Sigmoid colon (tissue), 7 donors: ENCODE results near the gene TP53I11. TPM values are rescaled to one million over a fixed set of nuclear protein-coding genes. Genes with fewer than 3 reads are reported as not detected.

Source experiments
- DNase-seq: peaks from one replicate; pipeline ENCODE4 v3.0.0-alpha.2; 2019
- H3K27ac ChIP-seq, 4 donors: fragments of 200-600 bp; sonication (generic); one replicate each; pipeline ENCODE4 v1.5.1; 2016 to 2019; ENCODE audit warnings: mild to moderate bottlenecking in 1 of 4
- H3K27me3 ChIP-seq, 3 donors: fragments of 200-600 bp; sonication (generic); one replicate each; pipeline ENCODE4 v1.5.1; 2019; ENCODE audit warnings: mild to moderate bottlenecking in 1 of 3
- H3K36me3 ChIP-seq, 4 donors: fragments of 200-600 bp; sonication (generic); one replicate each; pipeline ENCODE4 v1.5.1; 2016 to 2019
- H3K4me1 ChIP-seq, 4 donors: fragments of 200-600 bp; sonication (generic); one replicate each; pipeline ENCODE4 v1.5.1; 2017 to 2019
- H3K4me3 ChIP-seq, 4 donors: fragments of 200-600 bp; sonication (generic); one replicate each; pipeline ENCODE4 v1.5.1; 2017 to 2019; ENCODE audit warnings: mild to moderate bottlenecking in 2 of 4, moderate library complexity in 1 of 4
- H3K9me3 ChIP-seq, 4 donors: fragments of 200-600 bp in 3 of 4; sonication (generic) in 3 of 4; one replicate each; pipeline versions ENCODE4 v1.5.1 to v1.6.1; 2013 to 2019
- EP300 ChIP-seq, 4 donors: sonication (generic); formaldehyde crosslinking; IDR thresholded peaks; one replicate each; pipeline ENCODE4 v1.6.1; 2017; ENCODE audit warnings: antibody characterized with exemption in 4 of 4
- POLR2A ChIP-seq, 2 donors: fragments of 450-650 bp; IDR thresholded peaks; one replicate each; pipeline ENCODE4 v1.6.1; 2016; ENCODE audit warnings: antibody characterized with exemption in 2 of 2, mild to moderate bottlenecking in 2 of 2, moderate library complexity in 2 of 2
- POLR2AphosphoS5 ChIP-seq, 4 donors: sonication (generic); formaldehyde crosslinking; IDR thresholded peaks; one replicate each; pipeline ENCODE4 v1.6.1; 2017; ENCODE audit warnings: antibody characterized with exemption in 4 of 4
- WGBS, 2 donors: extraction: QIAGEN DNeasy Blood & Tissue Kit; methylation state at CpG; one replicate each; pipeline ENCODE4 v1.1.7; 2013; 5-methylcytosine and 5-hydroxymethylcytosine counted together
- intact Hi-C: fragments of 100-400 bp; cut with DNase I; formaldehyde crosslinking; loops from one replicate; pipeline ENCODE4 v1.15.1; 2023
- polyA plus RNA-seq, 3 donors: library from polyadenylated mRNA; stranded (reverse); fragments of 200-250 nt; gene quantifications; one replicate each; pipeline ENCODE4 v1.2.3, GENCODE V29; 2013
- total RNA-seq, 4 donors: library from RNA; depleted of rRNA; stranded (reverse); fragments of >200 nt; gene quantifications; one replicate each; pipeline ENCODE4 v1.1.0, GENCODE V29; 2016
- TF ChIP-seq, protein P1 (sequence below), 4 experiments: fragments of 450-650 bp in 3 of 4; fragments of 200-600 bp in 1 of 4; IDR thresholded peaks; one replicate each; pipeline ENCODE4 v1.5.1; 2016 to 2019; ENCODE audit warnings: antibody characterized with exemption in 4 of 4, mild to moderate bottlenecking in 3 of 4, moderate library complexity in 2 of 4
- donor health status: healthy with polysubstance abuse.
- donor health status: Bipolar disorder and iron deficiency.
- donor health status: healthy.

TP53I11 gene
- total and polyA plus RNA-seq, 7 donors: 12.0 to 67.0 (median 17.9) TPM

- 74 to 91% methylated on average over 3 of the region's 3 CpGs for WGBS, 2 donors
- Histone ChIP-seq H3K4me3 (no peak overlapping the region), H3K36me3 (no peaks in the 10 kb centered on the region), H3K4me1 (peaks cover 0 to 20% (median 16%) of the 10 kb centered on the region in 4 donors), H3K27me3 (no peaks in the 10 kb centered on the region), H3K9me3 (no peaks in the 10 kb centered on the region), H3K27ac (peak overlapping the region in 1 of 4 donors; percentile 75)
- DNase-seq: no peak
- TF ChIP-seq POLR2A (IDR thresholded peaks at IDR 0.05): no peak
- no peak for TF ChIP-seq EP300 (IDR thresholded peaks at IDR 0.05)
- TF ChIP-seq, protein P1, sequence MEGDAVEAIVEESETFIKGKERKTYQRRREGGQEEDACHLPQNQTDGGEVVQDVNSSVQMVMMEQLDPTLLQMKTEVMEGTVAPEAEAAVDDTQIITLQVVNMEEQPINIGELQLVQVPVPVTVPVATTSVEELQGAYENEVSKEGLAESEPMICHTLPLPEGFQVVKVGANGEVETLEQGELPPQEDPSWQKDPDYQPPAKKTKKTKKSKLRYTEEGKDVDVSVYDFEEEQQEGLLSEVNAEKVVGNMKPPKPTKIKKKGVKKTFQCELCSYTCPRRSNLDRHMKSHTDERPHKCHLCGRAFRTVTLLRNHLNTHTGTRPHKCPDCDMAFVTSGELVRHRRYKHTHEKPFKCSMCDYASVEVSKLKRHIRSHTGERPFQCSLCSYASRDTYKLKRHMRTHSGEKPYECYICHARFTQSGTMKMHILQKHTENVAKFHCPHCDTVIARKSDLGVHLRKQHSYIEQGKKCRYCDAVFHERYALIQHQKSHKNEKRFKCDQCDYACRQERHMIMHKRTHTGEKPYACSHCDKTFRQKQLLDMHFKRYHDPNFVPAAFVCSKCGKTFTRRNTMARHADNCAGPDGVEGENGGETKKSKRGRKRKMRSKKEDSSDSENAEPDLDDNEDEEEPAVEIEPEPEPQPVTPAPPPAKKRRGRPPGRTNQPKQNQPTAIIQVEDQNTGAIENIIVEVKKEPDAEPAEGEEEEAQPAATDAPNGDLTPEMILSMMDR (IDR thresholded peaks at IDR 0.05): no peak
- TF ChIP-seq POLR2AphosphoS5 (IDR thresholded peaks at IDR 0.05): no peak
- intact Hi-C loops: no loop called here
These were observed 2.5 kb downstream of the TP53I11 start for GRCh38 chr11:44948155-44948554.

- no peaks in the 10 kb centered on the region for H3K36me3 ChIP-seq
- no peaks in the 10 kb centered on the region for H3K9me3 ChIP-seq
- DNase-seq: no peak
- intact Hi-C loops: no loop called here
- WGBS, 2 donors: 62 to 71% methylated on average over 9 of the region's 9 CpGs
- no peak for TF ChIP-seq EP300 (IDR thresholded peaks at IDR 0.05)
- TF ChIP-seq, protein P1 (IDR thresholded peaks at IDR 0.05): no peak
- no peak overlapping the region for H3K4me3 ChIP-seq
- H3K4me1 ChIP-seq: peaks cover 0 to 20% (median 16%) of the 10 kb centered on the region in 4 donors
- H3K27ac ChIP-seq: peak overlapping the region; percentile 13 to 76 (median 25)
- H3K27me3 ChIP-seq: no peaks in the 10 kb centered on the region
These were observed 3.6 kb downstream of the TP53I11 start for GRCh38 chr11:44947114-44947513.

- Histone ChIP-seq H3K36me3 (no peaks in the 10 kb centered on the region), H3K4me3 (no peak overlapping the region), H3K27me3 (no peaks in the 10 kb centered on the region), H3K27ac (peak overlapping the region; percentile 13 to 76 (median 36)), H3K4me1 (peaks cover 0 to 20% (median 16%) of the 10 kb centered on the region in 4 donors), H3K9me3 (no peaks in the 10 kb centered on the region)
- no peak for TF ChIP-seq POLR2A (IDR thresholded peaks at IDR 0.05)
- TF ChIP-seq POLR2AphosphoS5 (IDR thresholded peaks at IDR 0.05): peak in 2 of 4 donors; percentile 11 to 43
- TF ChIP-seq, protein P1 (IDR thresholded peaks at IDR 0.05): no peak
- TF ChIP-seq EP300 (IDR thresholded peaks at IDR 0.05): no peak
- peak; percentile 92 for DNase-seq
- intact Hi-C loops: no loop called here
- 73 to 83% methylated on average over 12 of the region's 12 CpGs for WGBS, 2 donors
These were observed 4.4 kb downstream of the TP53I11 start for GRCh38 chr11:44946263-44946662.

GRCh38 chr11:44945666-44946065 is 5.0 kb downstream of the TP53I11 start:
- 85 to 87% methylated on average over 11 of the region's 11 CpGs for WGBS, 2 donors
- Histone ChIP-seq H3K9me3 (no peaks in the 10 kb centered on the region), H3K4me1 (peaks cover 0 to 16% (median 14%) of the 10 kb centered on the region in 4 donors), H3K36me3 (no peaks in the 10 kb centered on the region), H3K27me3 (no peaks in the 10 kb centered on the region), H3K4me3 (no peak overlapping the region), H3K27ac (peak overlapping the region in 3 of 4 donors; percentile 25 to 76 (median 46))
- TF ChIP-seq, protein P1 (IDR thresholded peaks at IDR 0.05): no peak
- no peak for TF ChIP-seq POLR2AphosphoS5 (IDR thresholded peaks at IDR 0.05)
- TF ChIP-seq POLR2A (IDR thresholded peaks at IDR 0.05): no peak
- no peak for TF ChIP-seq EP300 (IDR thresholded peaks at IDR 0.05)
- peak; percentile 83 for DNase-seq
- intact Hi-C loops: no loop called here

DNA sequence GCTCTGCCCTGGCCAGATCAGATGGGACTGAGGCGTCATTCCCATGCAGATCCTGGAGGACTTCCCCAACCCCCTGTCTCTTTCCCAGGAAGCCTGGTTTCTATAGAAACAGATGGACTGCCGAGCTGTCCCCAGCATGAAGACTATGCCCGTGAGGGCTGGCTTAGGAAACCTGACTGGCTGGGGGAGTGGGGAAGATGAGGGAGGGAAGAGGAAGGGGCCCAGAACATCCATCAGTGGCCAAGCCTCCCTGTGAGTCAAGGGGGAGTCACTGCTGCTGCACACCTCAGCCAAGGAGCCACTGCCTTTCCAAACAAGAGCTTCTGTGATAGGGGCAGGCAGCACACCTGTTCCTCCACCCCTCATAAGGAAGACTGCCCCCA is 5.8 kb downstream of the TP53I11 start:
- Histone ChIP-seq H3K4me1 (peaks cover 0 to 22% (median 14%) of the 10 kb centered on the region in 4 donors), H3K27me3 (no peaks in the 10 kb centered on the region), H3K9me3 (no peaks in the 10 kb centered on the region), H3K4me3 (no peak overlapping the region), H3K36me3 (no peaks in the 10 kb centered on the region), H3K27ac (no peak overlapping the region)
- intact Hi-C loops: no loop called here
- no peak for DNase-seq
- WGBS, 2 donors: 55 to 68% methylated on average over 3 of the region's 3 CpGs
- TF ChIP-seq POLR2AphosphoS5 (IDR thresholded peaks at IDR 0.05) (no peak), POLR2A (IDR thresholded peaks at IDR 0.05) (no peak), EP300 (IDR thresholded peaks at IDR 0.05) (no peak)
- TF ChIP-seq, protein P1 (IDR thresholded peaks at IDR 0.05): no peak
